ENCODE measurements around the gene KCNJ5. TPM values are rescaled to one million over a fixed set of nuclear protein-coding genes. Genes with fewer than 3 reads are reported as not detected.
A peak's percentile ranks its signal among the peaks of the same experiment; 100 is the strongest.

KCNJ5 gene
- total and polyA plus RNA-seq, 2 experiments from 2014 or later: not detected

- H3K27ac ChIP-seq (ENCODE audit: low read depth): no peak overlapping the region
- peaks cover 45% of the 10 kb centered on the region; the same call in 1 of the 2 replicates for H3K27me3 ChIP-seq (ENCODE audit: insufficient read depth)
- H3F3A ChIP-seq (replicated peaks; ENCODE audit: low read depth): no peaks in the 10 kb centered on the region
- 0 out of 2 replicates have a peak overlapping the region, but pooled peaks have one; percentile 38 for H2AFZ ChIP-seq
- no peaks in the 10 kb centered on the region for H3K36me3 ChIP-seq (ENCODE audit: insufficient read depth)
- H3K27ac Mint-ChIP-seq: no peak overlapping the region
- no peak overlapping the region for H3K4me3 ChIP-seq
- peaks cover 55% of the 10 kb centered on the region for H3K4me1 Mint-ChIP-seq
- H4K20me1 ChIP-seq (replicated peaks; ENCODE audit: insufficient read depth): no peaks in the 10 kb centered on the region
- H3K27me3 Mint-ChIP-seq (ENCODE audit: insufficient read depth, low read depth, poor library complexity): peaks cover 46% of the 10 kb centered on the region
- H3K4me1 ChIP-seq (ENCODE audit: insufficient read depth): peaks cover 37% of the 10 kb centered on the region
- H3K4me2 ChIP-seq: no peak overlapping the region
- TF ChIP-seq CREB1 (CRISPR knock-in tag; IDR thresholded peaks at IDR 0.05; ENCODE audit: low read depth) (no peak), ZNF114 (CRISPR knock-in tag; IDR thresholded peaks at IDR 0.05) (no peak), POLR2AphosphoS5 (IDR thresholded peaks at IDR 0.05; ENCODE audit: low read depth) (no peak), EZH2phosphoT487 (IDR thresholded peaks at IDR 0.05; ENCODE audit: unreplicated experiment) (no peak), STAT1 (IDR thresholded peaks at IDR 0.05; ENCODE audit: unreplicated experiment) (no peak), JUNB (IDR thresholded peaks at IDR 0.05; ENCODE audit: unreplicated experiment) (no peak), ZNF331 (CRISPR knock-in tag; IDR thresholded peaks at IDR 0.05; ENCODE audit: low read depth) (no peak)
- no peaks in the 10 kb centered on the region for H3K36me3 Mint-ChIP-seq (ENCODE audit: low read depth)
- no peaks in the 10 kb centered on the region for H3K79me2 ChIP-seq (replicated peaks; ENCODE audit: insufficient read depth)
- no peaks in the 10 kb centered on the region; the same call in 2 of the 3 replicates for H3K9me3 Mint-ChIP-seq
- no peaks in the 10 kb centered on the region for H3K9me2 ChIP-seq (ENCODE audit: insufficient read depth)
- no peak overlapping the region for H3K4me3 Mint-ChIP-seq
- DNase-seq (ENCODE audit: low spot score): no peak
- ATAC-seq: no peak
These were observed 35.9 kb downstream of the KCNJ5 start for GRCh38 chr11:128927108-128927461.

- H3K4me3 ChIP-seq: no peak overlapping the region
- no peak overlapping the region for H3K27ac Mint-ChIP-seq
- H3K79me2 ChIP-seq (replicated peaks; ENCODE audit: insufficient read depth): no peaks in the 10 kb centered on the region
- H2AFZ ChIP-seq: 0 out of 2 replicates have a peak overlapping the region, but pooled peaks have one; percentile 38
- H3K9me2 ChIP-seq (ENCODE audit: insufficient read depth): no peaks in the 10 kb centered on the region
- no peaks in the 10 kb centered on the region for H4K20me1 ChIP-seq (replicated peaks; ENCODE audit: insufficient read depth)
- H3K27me3 Mint-ChIP-seq (ENCODE audit: insufficient read depth, low read depth, poor library complexity): peaks cover 46% of the 10 kb centered on the region
- H3K4me1 Mint-ChIP-seq: peaks cover 55% of the 10 kb centered on the region
- H3K4me3 Mint-ChIP-seq: no peak overlapping the region; the same call in 2 of the 3 replicates
- H3K4me1 ChIP-seq (ENCODE audit: insufficient read depth): peaks cover 37% of the 10 kb centered on the region
- no peaks in the 10 kb centered on the region for H3K36me3 Mint-ChIP-seq (ENCODE audit: low read depth)
- peak overlapping the region; percentile 31 for H3K4me2 ChIP-seq
- H3F3A ChIP-seq (replicated peaks; ENCODE audit: low read depth): no peaks in the 10 kb centered on the region
- H3K27me3 ChIP-seq (ENCODE audit: insufficient read depth): peaks cover 49% of the 10 kb centered on the region; the same call in 1 of the 2 replicates
- H3K27ac ChIP-seq (ENCODE audit: low read depth): no peak overlapping the region
- H3K36me3 ChIP-seq (ENCODE audit: insufficient read depth): no peaks in the 10 kb centered on the region
- ATAC-seq (no peak), DNase-seq (ENCODE audit: low spot score) (peak; percentile 28)
- H3K9me3 Mint-ChIP-seq: no peaks in the 10 kb centered on the region; the same call in 2 of the 3 replicates
- TF ChIP-seq JUNB (IDR thresholded peaks at IDR 0.05; ENCODE audit: unreplicated experiment) (no peak), ETS1 (IDR thresholded peaks at IDR 0.05) (no peak), NANOG (IDR thresholded peaks at IDR 0.05; ENCODE audit: borderline replicate concordance) (no peak), ZNF462 (CRISPR knock-in tag; IDR thresholded peaks at IDR 0.05) (no peak), POLR2AphosphoS5 (IDR thresholded peaks at IDR 0.05; ENCODE audit: low read depth) (no peak), ZNF331 (CRISPR knock-in tag; IDR thresholded peaks at IDR 0.05; ENCODE audit: low read depth) (no peak), ZNF114 (CRISPR knock-in tag; IDR thresholded peaks at IDR 0.05) (no peak)
These were observed 36.7 kb downstream of the KCNJ5 start for GRCh38 chr11:128927683-128928336.

Measured in GM23338 (cell line).